Measurements from ENCODE around the gene COP1.

COP1 gene

GRCh38 chr1:175944591-175944990 is 262.5 kb downstream of the COP1 start:
- DNase-seq: no peak

GRCh38 chr1:175941164-175941563 is 265.9 kb downstream of the COP1 start:
- DNase-seq: no peak

GRCh38 chr1:175936736-175937135 is 270.4 kb downstream of the COP1 start:
- DNase-seq: no peak

- DNase-seq: no peak
Measured at GRCh38 chr1:175935566-175936115, 271.4 kb downstream of the COP1 start.

- no peak for DNase-seq
Measured at GRCh38 chr1:175935166-175935565, 271.9 kb downstream of the COP1 start.

- DNase-seq: no peak
Measured at GRCh38 chr1:175933801-175934200, 273.3 kb downstream of the COP1 start.

- DNase-seq: no peak
Measured at GRCh38 chr1:175927944-175928343, 279.1 kb downstream of the COP1 start.

GRCh38 chr1:175922254-175922881 is 284.7 kb downstream of the COP1 start:
- no peak for DNase-seq

GRCh38 chr1:175920381-175920780 is 286.7 kb downstream of the COP1 start:
- no peak for DNase-seq

- no peak for DNase-seq
Measured at GRCh38 chr1:175919001-175919400, 288.1 kb downstream of the COP1 start.

GRCh38 chr1:175918364-175918801 is 288.7 kb downstream of the COP1 start:
- DNase-seq: no peak

- no peak for DNase-seq
Measured at GRCh38 chr1:175914115-175914514, 293.0 kb downstream of the COP1 start.

GRCh38 chr1:175911138-175911537 is 295.9 kb downstream of the COP1 start:
- DNase-seq: no peak

- DNase-seq: no peak
Measured at GRCh38 chr1:175906370-175906769, 300.7 kb downstream of the COP1 start.

GRCh38 chr1:175904808-175905207 is 302.3 kb downstream of the COP1 start:
- DNase-seq: no peak

GRCh38 chr1:175902281-175902680 is 304.8 kb downstream of the COP1 start:
- no peak for DNase-seq

GRCh38 chr1:175901076-175901836 is 305.8 kb downstream of the COP1 start:
- no peak for DNase-seq

- no peak for DNase-seq
Measured at GRCh38 chr1:175900171-175900570, 306.9 kb downstream of the COP1 start.

- DNase-seq: no peak
Measured at GRCh38 chr1:175895966-175896365, 311.1 kb downstream of the COP1 start.
